Measurements from ENCODE around the gene STRN3.
"Not testable (repeated sequence)": the region's sequence is repeated elsewhere in the genome, so short reads cannot be mapped to it uniquely, and the experiment has no call there.

The STRN3 gene, protein sequence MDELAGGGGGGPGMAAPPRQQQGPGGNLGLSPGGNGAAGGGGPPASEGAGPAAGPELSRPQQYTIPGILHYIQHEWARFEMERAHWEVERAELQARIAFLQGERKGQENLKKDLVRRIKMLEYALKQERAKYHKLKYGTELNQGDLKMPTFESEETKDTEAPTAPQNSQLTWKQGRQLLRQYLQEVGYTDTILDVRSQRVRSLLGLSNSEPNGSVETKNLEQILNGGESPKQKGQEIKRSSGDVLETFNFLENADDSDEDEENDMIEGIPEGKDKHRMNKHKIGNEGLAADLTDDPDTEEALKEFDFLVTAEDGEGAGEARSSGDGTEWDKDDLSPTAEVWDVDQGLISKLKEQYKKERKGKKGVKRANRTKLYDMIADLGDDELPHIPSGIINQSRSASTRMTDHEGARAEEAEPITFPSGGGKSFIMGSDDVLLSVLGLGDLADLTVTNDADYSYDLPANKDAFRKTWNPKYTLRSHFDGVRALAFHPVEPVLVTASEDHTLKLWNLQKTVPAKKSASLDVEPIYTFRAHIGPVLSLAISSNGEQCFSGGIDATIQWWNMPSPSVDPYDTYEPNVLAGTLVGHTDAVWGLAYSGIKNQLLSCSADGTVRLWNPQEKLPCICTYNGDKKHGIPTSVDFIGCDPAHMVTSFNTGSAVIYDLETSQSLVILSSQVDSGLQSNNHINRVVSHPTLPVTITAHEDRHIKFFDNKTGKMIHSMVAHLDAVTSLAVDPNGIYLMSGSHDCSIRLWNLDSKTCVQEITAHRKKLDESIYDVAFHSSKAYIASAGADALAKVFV

DNA sequence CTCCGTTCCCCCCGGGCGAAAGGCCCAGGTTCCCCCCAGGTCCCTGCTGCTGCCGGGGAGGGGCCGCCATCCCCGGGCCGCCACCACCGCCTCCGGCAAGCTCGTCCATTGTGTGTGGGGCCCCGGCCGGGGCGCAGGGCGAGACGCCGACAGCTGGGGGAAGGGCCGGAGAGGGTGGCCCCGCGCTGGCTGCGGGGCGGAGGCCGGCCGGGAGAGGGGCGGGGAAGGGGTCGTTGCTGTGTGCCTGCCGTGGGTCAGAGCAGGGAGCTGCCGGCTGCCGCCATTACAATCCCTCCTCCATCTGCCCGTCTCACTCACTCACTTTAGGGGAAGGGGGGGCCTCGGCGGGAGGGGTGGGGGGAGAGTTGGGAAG lies at the start of gene STRN3:
TSS of gene STRN3 (minus strand) at position 303 of the 373 bp plus-strand sequence. CDS start at position 109, 194 bp downstream.
- no peak for DNase-seq

DNA sequence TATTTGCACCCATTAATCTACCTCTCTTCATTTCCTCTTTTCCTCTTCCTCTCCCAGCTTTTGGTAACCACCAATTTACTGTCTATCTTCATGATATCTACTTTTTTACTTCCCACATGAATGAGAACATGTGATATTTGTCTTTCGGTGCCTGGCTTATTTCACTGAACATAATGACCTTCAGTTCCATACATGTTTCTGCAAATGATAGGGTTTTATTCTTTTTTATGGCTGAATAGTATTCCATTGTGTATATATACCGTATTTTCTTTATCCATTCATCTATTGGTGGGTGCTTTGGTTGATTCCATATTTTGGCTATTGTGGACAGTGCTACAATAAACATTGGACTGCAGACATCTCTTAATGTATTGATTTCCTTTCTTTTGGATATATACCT lies 49.0 kb upstream of the STRN3 start:
- no peak for DNase-seq

DNA sequence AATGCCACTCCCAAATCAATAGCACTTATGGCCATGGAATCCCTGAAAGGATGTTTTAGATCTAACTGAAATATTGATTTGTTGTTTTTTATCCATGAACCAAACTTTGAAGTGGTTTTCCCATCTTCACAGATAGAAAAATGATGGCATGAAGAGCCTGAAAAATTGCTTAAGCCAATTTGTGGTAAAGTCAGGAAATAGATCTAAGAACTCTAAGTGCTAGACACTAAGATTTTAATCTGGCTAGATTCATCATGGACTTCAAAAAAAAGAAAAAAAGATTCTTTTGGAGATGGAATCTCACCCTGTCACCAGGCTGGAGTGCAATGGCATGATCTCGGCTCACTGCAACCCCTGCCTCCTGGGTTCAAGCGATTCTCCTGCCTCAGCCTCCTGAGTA lies 45.0 kb upstream of the STRN3 start:
- no peak for DNase-seq

DNA sequence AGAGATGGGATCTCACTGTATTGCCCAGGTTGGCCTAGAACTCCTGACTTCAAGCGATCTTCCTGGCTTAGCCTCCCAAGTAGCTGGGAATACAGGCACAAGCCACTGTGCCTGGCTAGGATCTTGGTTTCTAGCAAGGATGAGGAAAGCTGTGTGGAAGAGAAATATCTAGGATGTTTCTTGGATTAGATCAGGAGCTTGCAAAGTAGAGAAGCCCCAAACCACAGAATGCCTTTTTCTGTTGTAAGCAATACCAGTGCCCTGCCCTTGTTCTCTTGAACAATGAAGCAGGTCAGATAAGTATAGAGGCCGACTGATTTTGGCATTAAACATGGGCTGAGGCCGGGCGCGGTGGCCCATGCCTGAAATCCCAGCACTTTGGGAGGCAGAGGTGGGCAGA lies 44.3 kb upstream of the STRN3 start:
- no peak for DNase-seq

DNA sequence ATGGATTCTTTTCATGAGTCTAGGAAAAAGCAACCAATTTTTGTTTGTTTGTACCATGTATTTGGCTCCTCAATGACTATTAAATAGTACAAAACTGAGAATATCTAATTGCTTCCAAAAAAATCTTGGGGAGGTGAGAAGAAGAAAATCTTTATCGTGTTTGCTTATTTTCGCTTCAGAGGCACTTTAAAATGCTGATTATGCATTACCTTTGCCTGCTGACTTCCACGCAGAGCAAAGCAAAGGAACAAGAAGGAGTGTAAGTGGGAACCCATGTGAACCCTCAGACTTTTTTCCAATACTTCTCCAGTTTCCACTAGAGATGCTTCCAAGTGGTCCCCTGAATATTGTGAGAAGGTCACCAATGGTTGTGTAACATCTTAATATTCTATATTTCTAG lies 43.2 kb upstream of the STRN3 start:
- no peak for DNase-seq

DNA sequence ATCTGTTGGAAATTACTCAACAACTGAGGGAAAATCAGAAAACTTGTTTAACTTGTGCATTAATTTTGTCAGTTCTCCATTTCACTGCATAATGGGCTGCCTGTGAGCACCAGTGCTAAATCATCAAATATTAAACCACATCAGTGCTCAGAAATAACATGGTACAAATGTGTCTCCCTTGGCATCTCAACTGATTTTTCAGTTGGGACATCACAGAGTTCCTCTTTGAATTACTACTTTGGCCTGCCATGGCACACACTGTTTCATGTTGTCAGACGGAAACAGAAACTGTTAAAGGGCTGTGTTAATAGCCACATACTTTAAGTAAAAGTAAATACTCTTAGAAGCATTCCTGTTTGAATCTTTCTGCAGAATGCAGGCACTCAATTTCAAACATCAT lies 42.1 kb upstream of the STRN3 start:
- DNase-seq = no peak

DNA sequence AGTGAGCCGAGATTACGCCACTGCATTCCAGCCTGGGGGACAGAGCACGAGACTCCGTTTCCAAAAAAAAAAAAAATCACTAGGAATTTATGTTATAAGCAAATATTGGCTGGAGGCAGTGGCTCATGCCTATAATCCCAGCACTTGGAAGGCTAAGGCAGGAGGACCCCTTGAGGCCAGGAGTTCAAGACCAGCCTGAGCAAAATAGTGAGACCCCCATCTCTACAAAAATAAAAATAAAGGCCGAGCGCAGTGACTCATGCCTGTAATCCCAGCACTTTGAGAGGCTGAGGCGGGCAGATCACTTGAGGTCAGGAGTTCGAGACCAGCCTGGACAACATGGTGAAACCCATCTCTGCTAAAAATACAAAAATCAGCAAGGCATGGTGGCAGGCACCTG lies 36.7 kb upstream of the STRN3 start:
- DNase-seq = not testable (repeated sequence)

DNA sequence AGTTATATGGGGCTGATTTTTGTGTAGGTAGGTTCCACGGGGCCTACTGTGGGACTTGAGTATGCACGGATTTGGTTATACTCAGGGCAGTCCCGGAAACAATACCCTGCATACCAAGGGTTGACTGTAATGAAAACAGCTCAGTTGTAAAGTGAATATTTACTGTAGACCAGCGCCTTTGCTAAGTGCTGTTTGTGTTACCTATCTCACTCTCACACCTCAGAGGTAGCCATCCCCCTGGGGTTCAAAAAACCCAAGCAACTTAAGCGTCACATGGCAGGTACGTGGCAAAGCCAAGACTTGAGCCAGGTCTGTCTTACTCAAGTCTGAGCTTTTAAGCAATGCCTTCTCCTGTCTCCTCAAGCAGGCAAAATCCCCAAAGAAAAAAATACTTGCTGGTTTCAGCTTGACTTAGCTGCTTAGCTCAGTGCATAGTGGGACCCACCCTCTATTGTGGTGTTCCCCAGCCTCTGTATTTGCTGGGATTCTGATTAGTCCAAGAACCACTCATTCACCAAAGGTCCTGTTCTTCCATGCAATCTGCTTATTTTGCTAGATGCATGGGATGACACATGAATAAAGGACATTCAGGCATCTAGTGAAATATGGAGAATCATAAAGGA lies 34.2 kb upstream of the STRN3 start:
- DNase-seq = no peak

DNA sequence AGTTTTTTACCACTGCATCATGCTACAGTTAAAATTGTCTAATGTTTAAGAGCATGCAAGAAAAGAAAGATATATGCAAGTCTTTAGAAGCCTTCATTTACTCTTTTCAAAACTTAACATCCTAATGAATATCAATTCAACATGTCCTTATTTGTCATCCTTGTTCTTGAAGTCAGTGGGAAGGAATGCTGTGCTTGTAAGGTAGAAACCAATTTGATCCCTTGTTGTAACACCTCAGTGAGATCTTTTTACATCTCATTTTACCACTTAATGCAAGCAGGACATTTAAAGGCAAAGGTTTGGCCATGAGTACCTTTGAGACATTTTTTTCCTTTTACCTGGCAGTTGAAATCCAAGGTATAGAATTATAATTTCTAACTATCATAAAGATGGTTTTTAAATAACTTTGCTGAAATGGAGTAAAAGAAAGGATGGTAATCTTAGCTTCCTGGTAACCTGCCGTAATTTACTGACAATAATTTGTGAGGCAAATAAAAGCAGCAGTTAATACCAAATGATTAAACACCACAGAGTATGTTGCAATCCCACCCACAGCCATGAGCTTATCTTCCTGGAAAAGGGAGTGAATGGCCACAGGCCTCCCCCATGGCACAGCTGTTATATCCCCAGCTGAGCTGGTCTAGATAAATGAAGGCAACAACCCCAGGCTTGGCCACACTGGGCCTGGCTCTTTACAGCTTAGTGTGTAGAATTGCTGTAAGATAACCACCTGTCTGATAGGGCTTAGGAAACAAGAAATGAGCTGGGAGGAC lies 33.2 kb upstream of the STRN3 start:
- DNase-seq = peak; percentile 16

DNA sequence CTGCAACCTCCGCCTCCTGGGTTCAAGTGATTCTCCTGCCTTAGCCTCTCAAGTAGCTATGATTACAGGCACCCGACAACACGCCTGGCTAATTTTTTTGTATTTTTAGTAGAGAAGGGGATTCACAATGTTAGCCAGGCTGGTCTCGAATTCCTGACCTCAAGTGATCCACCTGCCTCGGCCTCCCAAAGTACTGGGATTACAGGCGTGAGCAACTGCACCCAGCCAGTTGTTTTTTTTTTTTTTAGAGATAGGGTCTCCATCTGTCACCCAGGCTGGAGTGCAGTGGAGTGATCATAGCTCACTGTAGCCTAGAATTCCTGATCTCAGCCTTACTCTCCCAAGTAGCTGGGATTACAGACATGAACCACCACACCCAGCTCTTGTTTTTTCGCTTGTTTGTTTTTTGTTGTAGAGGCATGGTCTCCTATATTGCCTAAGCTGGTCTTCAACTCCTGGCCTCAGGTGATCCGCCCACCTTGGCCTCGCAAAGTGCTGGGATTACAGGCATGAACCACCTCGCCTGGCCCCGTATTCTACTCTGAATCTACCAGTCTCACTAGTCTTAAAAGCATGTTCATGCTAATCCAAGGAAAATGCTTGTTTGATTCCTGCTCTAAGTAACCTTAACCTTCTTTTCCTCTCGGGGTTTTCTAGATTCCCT lies 31.7 kb upstream of the STRN3 start:
- DNase-seq = no peak

DNA sequence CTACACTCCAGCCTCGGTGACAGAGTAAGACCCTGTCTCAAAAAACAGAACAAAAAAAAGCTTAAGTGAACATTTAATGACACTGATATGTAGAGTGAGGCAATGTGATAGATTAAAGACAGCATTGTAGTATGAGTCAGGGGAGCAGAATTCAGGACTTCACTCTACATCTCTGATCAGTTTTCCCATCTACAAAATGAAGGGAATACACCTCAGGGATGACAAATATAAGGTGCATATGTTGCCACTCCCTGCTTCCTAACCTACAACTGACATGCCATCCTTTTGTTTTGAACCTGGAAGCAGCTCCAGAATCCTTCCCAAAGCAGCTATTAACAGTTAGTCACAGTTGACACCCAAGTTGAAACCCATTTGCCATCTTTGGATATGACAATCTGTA lies 30.9 kb upstream of the STRN3 start:
- no peak for DNase-seq

DNA sequence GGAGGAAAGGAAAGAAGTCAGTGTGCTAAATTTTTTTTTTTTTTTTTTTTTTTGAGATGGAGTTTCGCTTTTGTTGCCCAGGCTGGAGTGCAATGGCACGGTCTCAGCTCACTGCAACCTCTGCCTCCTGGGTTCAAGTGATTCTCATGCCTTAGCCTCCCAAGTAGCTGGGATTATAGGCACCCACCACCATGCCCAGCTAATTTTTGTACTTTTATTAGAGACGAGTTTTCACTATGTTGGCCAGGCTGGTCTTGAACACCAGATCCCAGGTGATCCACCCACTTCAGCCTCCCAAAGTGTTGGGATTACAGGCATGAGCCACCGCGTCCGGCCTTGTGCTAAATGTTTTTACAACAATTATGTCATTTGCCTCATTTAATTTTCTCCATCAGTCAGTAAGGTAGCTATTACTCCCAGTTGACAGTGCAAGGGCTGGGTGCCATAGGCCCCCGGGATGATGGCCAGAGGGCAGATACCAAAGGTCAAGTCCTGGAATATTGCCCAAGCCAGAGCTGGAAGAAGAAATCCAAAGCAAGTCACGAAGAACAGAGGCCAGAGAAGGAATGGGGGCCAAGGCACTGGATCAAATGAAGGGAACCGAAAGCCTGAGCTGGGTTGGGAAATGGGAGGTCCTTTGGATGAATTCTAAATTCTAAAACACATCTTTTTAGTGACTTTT lies 26.9 kb upstream of the STRN3 start:
- peak; percentile 19 for DNase-seq

DNA sequence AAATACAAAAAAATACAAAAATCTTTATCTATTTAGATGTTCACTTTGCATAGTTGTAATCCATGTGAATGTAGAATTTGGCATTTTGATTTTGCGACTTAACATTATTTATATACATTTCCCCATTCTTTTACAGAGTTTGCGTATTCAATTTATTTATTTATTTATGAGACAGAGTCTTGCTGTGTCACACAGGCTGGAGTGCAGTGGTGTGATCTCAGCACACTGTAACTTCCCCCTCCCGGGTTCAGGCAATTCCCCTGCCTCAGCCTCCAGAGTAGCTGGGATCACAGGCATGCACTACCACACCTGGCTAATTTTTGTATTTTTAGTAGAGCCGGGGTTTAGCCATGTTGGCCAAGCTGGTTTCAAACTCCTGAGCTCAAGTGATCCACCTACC lies 25.3 kb upstream of the STRN3 start:
- no peak for DNase-seq

DNA sequence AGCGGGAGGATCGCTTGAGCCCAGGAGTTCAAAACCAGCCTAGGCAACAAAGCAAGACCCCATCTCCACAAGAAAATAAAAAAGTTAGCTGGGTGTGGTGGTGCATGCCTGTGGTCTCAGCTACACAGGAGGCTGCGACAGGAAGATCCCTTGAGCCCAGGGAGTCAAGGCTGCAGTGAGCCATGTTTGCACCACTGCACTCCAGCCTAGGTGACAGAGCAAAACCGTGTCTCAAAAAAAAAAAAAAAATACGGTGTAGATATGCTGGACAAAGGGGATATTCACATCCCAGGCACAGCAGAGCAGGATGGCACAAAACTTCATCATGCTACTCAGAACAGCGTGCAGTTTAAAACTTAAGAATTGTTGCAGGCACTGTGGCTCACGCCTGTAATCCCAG lies 24.8 kb upstream of the STRN3 start:
- DNase-seq = no peak

DNA sequence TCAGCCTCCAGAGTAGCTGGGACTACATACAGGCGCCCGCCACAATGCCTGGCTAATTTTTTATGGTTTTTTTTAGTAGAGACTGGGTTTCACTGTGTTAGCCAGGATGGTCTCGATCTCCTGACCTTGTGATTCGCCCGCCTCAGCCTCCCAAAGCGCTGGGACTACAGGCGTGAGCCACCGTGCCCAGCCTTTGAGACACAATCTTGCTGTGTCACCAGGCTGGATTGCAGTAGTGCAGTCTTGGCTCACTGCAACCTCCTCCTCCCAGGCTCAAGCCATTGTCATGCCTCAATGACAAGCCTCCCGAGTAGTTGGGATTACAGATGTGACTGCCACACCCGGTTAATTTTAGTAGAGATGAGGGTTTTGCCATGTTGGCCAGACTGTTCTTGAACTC lies 21.3 kb upstream of the STRN3 start:
- DNase-seq = no peak

DNA sequence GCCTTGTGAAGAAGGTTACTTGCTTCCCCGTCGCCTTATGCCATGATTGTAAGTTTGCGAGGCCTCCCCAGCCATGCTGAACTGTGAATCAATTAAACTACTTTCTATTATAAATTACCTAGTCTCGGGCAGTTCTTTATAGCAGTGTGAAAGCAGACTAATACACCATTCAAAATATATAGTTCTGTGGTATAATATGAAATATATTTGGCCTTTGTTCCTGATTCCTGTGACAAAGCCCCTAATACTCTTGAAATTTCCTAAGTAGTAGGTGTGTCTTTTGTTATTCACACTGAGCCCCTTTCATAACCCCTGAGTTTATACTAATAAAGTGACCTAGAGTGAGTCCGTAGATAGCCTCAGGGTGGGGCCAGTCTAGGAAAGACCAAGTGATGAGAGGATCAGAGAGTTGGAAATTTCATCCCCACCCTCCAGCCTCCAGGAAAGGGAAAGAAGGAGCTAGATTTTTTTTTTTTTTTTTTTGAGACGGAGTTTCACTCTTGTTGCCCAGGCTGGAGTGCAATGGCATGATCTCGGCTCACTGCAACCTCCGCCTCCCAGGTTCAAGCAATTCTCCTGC lies 19.4 kb upstream of the STRN3 start:
- DNase-seq = no peak

DNA sequence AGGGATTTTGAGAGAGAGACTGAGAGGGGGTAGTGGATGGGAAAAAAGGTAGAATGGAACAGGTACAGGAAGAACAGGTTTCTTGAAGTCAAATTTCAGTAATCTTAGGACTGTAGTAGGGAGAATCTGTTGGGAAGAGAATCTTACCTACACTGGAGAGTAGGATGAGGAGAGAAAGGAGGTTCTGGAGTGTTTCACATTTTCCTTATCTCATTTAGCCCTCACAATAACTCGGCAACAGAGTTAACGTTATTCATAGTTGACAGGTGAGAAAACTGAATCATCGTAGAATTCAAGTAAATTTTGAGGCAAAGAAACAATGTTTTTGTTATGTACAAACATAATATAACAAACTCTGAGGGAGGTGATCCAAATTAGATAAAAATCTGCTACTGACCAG lies 17.2 kb upstream of the STRN3 start:
- no peak for DNase-seq

DNA sequence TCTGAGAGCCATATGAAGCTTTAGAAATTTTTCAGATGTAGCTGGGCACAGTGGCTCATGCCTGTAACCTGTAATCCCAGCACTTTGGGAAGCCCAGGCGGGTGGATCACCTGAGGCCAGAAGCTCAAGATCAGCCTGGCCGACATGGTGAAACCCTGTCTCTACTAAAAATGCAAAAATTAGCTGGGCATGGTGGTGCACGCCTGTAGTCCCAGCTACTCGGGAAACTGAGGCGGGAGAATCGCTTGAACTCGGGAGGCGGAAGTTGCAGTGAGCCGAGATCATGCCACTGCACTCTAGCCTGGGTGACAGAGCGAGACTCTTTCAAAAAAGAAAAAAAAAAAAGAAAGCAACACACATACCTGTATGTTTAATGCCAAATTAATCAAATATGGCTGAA lies 16.7 kb upstream of the STRN3 start:
- not testable (repeated sequence) for DNase-seq

DNA sequence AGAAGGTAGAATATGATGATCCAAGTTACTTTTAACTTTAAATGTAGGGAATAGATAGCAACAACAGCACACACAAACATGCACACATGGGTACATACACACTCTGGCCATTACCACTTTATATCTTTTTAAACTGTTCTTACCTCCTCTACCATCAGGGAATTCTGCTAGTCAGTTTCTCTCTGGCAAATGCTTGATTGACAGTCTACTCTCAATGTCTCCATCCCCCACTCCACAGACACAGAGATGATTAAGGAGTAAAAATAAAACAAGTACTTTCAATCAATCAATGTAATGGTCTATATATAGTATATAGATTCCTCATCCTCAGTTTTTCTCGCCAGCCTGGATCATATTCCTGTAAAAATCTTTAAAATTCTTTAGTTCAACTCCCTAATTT lies 16.1 kb upstream of the STRN3 start:
- DNase-seq = no peak

DNA sequence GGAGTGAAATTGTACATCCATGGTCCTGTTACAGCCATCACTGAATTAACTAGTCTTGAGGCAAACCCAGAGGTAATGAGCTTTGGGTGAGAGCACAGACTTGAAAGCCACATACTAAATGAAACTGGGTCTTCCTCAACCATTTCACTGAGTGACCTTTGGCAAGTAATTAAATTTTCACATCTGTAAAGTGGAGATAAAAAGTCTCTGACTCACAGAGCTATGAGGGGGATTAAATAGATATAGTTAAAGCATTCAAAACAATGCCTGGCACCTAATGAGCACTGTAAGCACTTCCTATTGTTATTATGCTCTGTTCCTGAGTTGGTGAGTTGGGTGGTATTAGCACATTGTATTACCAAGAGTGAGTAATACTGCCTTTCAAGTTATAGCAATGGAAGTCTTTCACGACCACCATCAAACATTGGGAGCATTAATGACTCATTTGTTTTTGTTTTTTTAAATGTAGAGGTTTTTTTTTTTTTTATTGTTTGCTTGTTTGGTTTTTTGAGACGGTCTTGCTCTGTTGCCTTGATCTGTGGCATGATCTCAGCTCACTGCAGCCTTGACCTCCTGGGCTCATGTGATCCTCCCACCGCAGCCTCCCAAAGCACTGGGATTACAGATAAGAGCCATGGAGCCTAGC lies 12.5 kb upstream of the STRN3 start:
- DNase-seq = no peak

DNA sequence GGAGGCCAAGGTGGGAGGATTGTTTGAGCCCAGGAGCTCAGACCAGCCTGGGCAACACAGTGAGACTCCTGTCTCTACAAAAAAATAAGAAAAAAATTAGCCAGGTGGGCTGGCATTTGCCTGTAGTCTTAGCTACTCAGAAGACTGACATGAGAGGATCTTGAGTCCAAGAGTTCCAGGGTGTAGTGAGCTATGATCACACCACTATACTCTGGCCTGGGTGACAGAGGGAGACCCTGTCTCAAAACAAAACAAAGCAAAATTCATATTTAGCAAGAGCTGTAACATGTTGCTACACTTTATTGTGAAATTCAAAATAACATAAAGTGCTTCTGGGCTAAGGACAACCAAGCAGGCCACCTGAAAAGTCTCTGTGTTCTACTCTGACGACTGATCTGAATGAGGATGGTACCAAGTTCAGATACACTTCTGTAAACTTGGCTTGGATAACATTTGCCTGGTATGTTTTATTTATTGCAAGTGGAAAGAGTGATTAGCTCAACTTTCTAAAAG lies 11.6 kb upstream of the STRN3 start:
- DNase-seq = no peak
